GM21526 (cell line): ENCODE data around the gene RALA.
"Not testable (repeated sequence)": the region's sequence is repeated elsewhere in the genome, so short reads cannot be mapped to it uniquely, and the experiment has no call there.

Source experiments
- ATAC-seq: cut with Tn5 transposase; IDR thresholded peaks from one replicate; pipeline ENCODE4 v1.9.1; 2021; ENCODE audit warnings: moderate library complexity; ENCODE audit not compliant: unreplicated experiment, low FRiP score

The RALA gene

DNA sequence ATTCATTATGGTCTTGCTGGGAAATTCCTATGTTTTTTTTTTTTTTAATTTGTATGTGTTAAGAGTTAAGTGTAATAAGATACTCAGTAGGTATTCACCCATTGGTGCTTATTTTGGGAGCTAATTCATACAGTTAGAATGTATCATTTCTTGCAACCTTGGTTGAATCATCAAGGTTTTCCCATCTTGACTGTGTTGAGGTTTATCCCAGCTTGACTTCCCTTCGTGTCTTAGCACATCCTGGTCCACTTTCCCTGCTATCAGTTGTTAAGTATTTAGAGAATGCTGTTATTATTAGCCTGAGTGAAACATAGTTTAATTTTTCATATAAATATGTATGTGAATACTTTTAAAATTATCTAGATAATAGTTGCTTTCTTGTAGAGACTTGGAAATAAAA lies 20.8 kb downstream of the RALA start:
- no peak for ATAC-seq

DNA sequence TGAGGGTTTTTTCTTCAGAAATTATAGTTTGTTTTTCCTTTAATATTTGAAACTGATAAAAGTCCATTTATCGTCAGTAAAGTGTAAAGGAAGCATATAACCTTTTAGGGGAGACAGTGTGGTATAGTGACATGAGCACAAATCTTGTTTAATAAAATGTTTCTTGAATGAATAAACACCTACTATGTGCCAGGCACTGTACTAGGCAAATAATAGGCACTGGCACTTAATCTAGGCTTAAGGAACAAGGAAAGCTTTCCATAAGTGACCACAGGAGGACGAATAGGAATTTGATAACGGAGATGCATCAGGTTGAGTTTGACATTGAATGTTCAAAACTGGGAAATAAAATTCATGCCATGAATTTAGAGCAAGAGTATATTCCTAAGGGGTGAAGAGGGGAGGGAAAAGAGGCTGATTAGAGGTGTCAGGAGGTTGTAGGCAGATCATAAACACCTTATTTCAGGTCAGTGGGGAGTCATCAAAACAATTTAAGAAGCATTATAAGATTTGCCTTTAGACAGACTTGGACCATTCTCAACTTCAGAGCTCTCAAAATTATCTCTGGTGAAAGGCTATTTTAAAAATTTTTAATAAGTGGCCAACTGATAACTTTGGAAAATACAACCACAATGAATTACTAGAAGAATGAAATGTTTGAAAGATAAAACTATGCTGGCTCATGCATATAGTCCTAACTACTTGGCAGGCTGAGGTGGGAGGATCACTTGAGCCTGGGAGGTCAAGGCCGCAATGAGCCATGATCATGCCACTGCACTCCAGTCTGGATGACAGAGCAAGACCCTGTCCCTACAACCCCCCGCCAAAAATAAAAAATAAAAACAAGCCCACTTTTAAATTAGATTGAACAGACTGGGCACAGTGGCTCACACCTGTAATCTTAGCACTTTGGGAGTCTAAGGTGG lies 22.4 kb downstream of the RALA start:
- no peak for ATAC-seq

GRCh38 chr7:39647816-39648215 lies 24.4 kb downstream of the RALA start:
- ATAC-seq: peak; percentile 57

DNA sequence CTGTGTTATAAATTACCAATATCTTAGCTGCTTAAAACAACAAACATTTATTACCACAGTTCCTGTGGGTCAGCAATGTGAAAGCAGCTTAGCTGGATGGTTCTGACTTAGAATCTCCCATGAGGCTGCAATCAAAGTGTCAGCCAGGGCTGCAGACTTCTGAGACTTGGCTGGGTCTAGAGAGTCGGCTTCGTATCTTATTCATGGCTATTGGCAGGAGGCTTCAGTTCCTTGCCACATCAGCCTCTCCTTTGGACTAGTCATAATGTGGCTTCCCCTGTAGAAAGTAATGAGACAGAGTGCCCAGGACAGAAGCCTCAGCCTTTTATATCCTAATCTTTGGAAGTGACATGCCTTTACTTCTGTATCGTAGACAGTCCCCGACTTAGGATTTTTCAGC lies 27.3 kb downstream of the RALA start:
- ATAC-seq: no peak

GRCh38 chr7:39651265-39651664 lies 27.9 kb downstream of the RALA start:
- ATAC-seq: no peak

GRCh38 chr7:39656415-39656814 lies 33.0 kb downstream of the RALA start:
- no peak for ATAC-seq

DNA sequence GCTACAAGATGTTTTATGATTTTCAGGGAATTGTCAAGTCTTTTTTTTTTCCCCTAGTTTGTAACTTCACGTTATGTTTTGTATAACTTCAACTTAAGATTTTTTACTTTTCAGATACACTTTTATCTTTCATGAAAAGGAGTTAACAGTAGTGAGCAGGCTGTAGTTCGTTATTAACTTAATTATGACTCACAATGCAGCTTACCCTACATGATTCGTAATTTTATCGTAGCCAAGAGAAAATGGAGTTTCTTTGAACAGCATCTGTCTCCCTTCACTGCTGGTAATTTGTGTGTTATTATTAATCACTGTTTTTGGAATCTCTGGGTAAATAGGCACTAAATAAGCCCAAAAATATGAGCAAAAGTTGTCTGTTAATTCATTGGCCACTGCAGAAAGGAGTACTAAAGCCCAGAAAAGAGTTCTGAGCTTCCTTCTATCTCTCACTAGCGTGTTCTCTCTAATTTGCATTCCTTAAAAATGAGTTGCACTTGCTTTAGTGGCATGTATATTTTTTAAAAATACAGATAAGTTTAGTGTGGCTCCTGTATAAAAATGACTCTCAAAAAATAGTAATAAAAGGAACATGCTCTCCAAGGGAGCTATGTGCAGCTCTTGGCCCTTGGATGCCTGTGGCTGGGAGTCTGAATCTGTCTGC lies 36.1 kb downstream of the RALA start:
- ATAC-seq: no peak

- ATAC-seq: no peak
Measured at GRCh38 chr7:39661960-39662359, 38.6 kb downstream of the RALA start.

DNA sequence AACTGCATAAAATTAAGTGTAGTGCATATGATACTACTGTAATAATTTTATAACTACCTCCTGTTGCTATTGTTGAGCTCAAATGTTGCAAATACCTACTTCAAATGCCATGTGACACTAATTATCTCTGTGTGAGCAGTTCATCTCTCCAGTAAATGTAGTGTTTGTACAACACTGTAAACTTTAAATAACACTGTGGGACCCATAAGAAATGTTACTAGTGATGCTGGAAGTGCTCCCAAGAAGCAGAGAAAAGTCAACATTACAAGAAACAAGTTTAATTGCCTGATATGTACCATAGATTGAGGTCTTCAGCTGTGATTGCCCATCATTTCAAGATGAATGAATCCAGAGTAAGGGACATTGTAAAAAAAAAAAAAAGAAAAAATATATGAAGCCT lies 39.9 kb downstream of the RALA start:
- ATAC-seq: no peak

GRCh38 chr7:39664057-39664456 lies 40.7 kb downstream of the RALA start:
- no peak for ATAC-seq

GRCh38 chr7:39664585-39664984 lies 41.2 kb downstream of the RALA start:
- ATAC-seq: no peak

DNA sequence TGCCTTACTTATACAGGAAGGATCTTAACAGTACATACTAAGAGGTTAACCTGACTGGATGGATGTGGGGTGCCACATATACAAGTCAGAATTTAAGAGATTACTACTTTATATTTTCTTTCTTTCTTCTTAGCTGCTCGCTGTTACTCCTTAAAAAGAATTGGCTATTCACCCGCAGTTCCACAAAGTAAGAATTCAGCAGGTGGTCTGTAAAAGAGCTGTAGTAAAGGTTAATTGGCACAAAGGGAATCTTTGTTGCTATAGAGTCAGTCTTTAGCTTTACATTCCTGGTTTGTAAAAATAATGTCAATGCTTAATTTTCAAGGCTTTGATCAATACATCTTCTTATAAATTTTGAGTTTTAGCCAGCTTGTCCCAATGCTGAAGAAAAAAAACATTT lies 43.2 kb downstream of the RALA start:
- ATAC-seq: no peak

- no peak for ATAC-seq
Measured at GRCh38 chr7:39667341-39667923, 44.1 kb downstream of the RALA start.

GRCh38 chr7:39668280-39668679 lies 44.9 kb downstream of the RALA start:
- not testable (repeated sequence) for ATAC-seq

- ATAC-seq: no peak
Measured at GRCh38 chr7:39670052-39670451, 46.7 kb downstream of the RALA start.

DNA sequence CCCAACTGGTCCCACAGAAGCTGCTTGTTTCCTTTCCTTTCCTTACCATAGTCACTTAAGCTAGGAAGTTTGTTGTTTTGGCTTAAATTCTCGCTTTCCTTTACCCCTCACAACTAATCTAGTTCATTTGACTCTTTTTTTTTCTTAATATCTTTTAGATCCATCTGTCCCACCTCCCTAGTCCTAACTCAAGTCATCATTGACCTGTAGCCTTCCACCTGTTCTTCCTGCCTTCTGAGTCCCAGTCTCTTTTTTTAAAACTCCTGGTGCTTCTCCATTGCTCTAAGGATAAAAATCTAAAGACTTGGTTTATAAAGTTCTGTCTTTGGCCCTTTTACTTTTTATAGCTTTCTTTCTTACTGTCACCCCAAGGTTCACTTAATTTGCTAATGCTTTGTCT lies 47.6 kb downstream of the RALA start:
- ATAC-seq: no peak

DNA sequence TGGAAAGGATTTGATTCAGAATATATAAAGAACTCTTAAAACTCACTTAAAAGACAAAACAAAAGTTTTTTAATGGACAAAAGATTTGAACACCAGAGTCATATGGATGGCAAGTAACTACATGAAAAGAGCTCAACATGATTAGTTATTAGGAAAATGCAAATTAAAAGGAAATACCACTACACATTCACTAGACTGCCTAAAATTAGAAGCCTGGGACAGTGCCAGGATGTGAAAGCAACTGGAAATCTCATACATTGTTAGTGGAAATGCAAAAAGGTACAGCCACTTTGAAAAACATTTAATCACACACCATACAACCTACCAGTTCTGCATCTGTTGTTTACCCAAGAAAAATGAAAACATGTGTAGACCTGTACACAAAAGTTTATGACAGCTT lies 48.8 kb downstream of the RALA start:
- no peak for ATAC-seq

DNA sequence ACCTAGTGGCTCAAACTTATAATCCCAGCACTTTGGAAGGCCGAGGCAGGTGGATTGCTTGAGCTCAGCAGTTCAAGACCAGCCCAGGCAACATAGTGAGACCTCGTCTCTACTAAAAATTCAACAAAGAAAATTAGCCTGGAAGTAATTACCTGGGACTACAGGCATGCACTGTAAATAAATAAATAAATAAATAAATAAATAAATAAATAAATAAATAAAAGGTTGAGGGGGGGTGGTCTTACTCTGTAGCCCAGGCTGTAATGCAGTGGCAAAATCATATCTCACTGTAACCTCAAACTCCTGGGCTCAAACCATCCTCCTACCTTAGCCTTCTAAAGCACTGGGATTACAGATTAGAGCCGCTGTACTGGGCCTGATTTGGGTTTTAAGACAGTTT lies 50.5 kb downstream of the RALA start:
- no peak for ATAC-seq

DNA sequence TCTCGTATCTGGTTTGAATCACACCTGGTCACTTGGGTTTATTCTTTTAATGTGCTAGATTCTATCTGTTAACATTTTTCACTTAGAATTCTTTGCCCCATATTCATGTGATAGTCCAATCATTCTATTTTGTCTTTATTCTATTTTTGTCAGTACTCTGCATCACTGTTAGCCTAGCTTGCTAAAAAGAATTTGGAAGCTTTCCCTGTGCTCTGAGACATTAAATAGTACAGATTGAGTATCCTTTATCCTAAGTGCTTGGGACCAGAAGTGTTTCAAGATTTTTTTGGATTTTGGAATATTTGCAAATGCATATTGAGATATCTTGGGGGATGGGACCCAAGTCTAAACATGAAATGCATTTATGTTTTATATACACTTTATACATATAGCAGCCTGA lies 51.0 kb downstream of the RALA start:
- no peak for ATAC-seq

DNA sequence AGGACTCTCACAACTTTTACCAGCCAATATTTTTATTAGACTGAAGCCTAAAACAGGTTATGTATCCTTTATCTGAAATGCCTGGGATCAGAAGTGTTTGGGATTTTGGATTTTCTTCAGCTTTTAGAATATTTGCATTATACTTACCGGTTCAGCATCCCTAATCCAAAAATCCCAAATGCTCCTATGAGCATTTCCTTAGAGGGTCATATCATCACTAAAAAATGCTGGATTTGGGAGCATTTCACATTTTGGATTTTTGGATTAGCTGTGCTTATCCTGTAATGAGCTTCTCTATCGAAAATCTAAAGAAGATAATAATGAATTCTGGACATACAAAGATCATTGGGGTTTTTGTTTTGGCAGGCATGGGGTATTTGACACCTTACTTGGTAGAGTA lies 53.0 kb downstream of the RALA start:
- ATAC-seq: no peak

- no peak for ATAC-seq
Measured at GRCh38 chr7:39678930-39679709, 55.7 kb downstream of the RALA start.
